ENCODE results near the gene CKAP5. TPM values are rescaled to one million over a fixed set of nuclear protein-coding genes. Genes with fewer than 3 reads are reported as not detected.

Gene CKAP5
- total and polyA plus RNA-seq, 10 donors: 6.5 to 55.4 (median 38.7) TPM

GRCh38 chr11:46731545-46731944, 114.5 kb downstream of the CKAP5 start:
- no peaks in the 10 kb centered on the region for H3K4me1 ChIP-seq
- no peaks in the 10 kb centered on the region for H3K36me3 ChIP-seq
- peak; percentile 29 for DNase-seq
- no peak overlapping the region for H3K27ac ChIP-seq
- no peak overlapping the region for H3K4me3 ChIP-seq
- 71 to 89% (median 79%) methylated on average over 4 of the region's 4 CpGs for WGBS, 5 donors
- TF ChIP-seq POLR2A (IDR thresholded peaks at IDR 0.05) (no peak), CTCF (IDR thresholded peaks at IDR 0.05 in 8 of 11, conservative IDR thresholded peaks at IDR 0.05 in 3 of 11) (no peak), POLR2AphosphoS5 (IDR thresholded peaks at IDR 0.05) (no peak)
- intact Hi-C loops (cut with DNase I; ENCODE audit: low total_unique reads): no loop called here
- H3K9me3 ChIP-seq: no peaks in the 10 kb centered on the region
- H3K27me3 ChIP-seq (replicated peaks in 1 of 7): no peaks in the 10 kb centered on the region

GRCh38 chr11:46729110-46730027, 116.7 kb downstream of the CKAP5 start:
- DNase-seq: peak; percentile 59

GRCh38 chr11:46728659-46729040, 117.4 kb downstream of the CKAP5 start:
- H3K4me1 ChIP-seq: no peaks in the 10 kb centered on the region
- peak; percentile 62 for DNase-seq
- H3K9me3 ChIP-seq: no peaks in the 10 kb centered on the region
- TF ChIP-seq POLR2A (IDR thresholded peaks at IDR 0.05): no peak
- no peak for TF ChIP-seq POLR2AphosphoS5 (IDR thresholded peaks at IDR 0.05)
- no peak for TF ChIP-seq CTCF (IDR thresholded peaks at IDR 0.05 in 8 of 11, conservative IDR thresholded peaks at IDR 0.05 in 3 of 11)
- no peak overlapping the region for H3K27ac ChIP-seq
- intact Hi-C loops (cut with DNase I; ENCODE audit: low total_unique reads): no loop called here
- no peak overlapping the region for H3K4me3 ChIP-seq
- 88 to 90% (median 88%) methylated on average over 9 of the region's 9 CpGs for WGBS, 5 donors
- H3K27me3 ChIP-seq (replicated peaks in 1 of 7): no peaks in the 10 kb centered on the region
- no peaks in the 10 kb centered on the region for H3K36me3 ChIP-seq

More at GRCh38 chr11:46729110-46730027, 116.7 kb downstream of the CKAP5 start:
- Histone ChIP-seq H3K27ac (no peak overlapping the region), H3K9me3 (no peaks in the 10 kb centered on the region), H3K27me3 (replicated peaks in 1 of 7) (no peaks in the 10 kb centered on the region), H3K4me1 (no peaks in the 10 kb centered on the region), H3K36me3 (no peaks in the 10 kb centered on the region), H3K4me3 (no peak overlapping the region)
- intact Hi-C loops (cut with DNase I; ENCODE audit: low total_unique reads): no loop called here
- 87 to 92% (median 91%) methylated on average over 17 to 24 of the region's 24 CpGs for WGBS, 5 donors
- no peak for TF ChIP-seq CTCF (IDR thresholded peaks at IDR 0.05 in 8 of 11, conservative IDR thresholded peaks at IDR 0.05 in 3 of 11)
- no peak for TF ChIP-seq POLR2AphosphoS5 (IDR thresholded peaks at IDR 0.05)
- no peak for TF ChIP-seq POLR2A (IDR thresholded peaks at IDR 0.05)

GRCh38 chr11:46727952-46728658, 118.0 kb downstream of the CKAP5 start:
- no peaks in the 10 kb centered on the region for H3K4me1 ChIP-seq
- H3K9me3 ChIP-seq: no peaks in the 10 kb centered on the region
- H3K27ac ChIP-seq: no peak overlapping the region
- no peaks in the 10 kb centered on the region for H3K36me3 ChIP-seq
- DNase-seq: peak; percentile 54
- 89 to 93% (median 92%) methylated on average over 14 to 17 of the region's 17 CpGs for WGBS, 5 donors
- no peak overlapping the region for H3K4me3 ChIP-seq
- TF ChIP-seq POLR2A (IDR thresholded peaks at IDR 0.05): no peak
- TF ChIP-seq POLR2AphosphoS5 (IDR thresholded peaks at IDR 0.05): no peak
- no peak for TF ChIP-seq CTCF (IDR thresholded peaks at IDR 0.05 in 8 of 11, conservative IDR thresholded peaks at IDR 0.05 in 3 of 11)
- no peaks in the 10 kb centered on the region for H3K27me3 ChIP-seq (replicated peaks in 1 of 7)
- intact Hi-C loops (cut with DNase I; ENCODE audit: low total_unique reads): no loop called here
